ENCODE results near the gene GRIK4.

GRCh38 chr11:120528749-120529148 lies 17.2 kb downstream of the GRIK4 start:
- no peak for TF ChIP-seq CTCF (conservative IDR thresholded peaks at IDR 0.05 in 1 of 2, IDR thresholded peaks at IDR 0.05 in 1 of 2; ENCODE audit: extremely low read depth in 1 of 2, insufficient read depth in 1 of 2, low read depth in 1 of 2, low read length in 2 of 2)
- TF ChIP-seq EZH2 (IDR thresholded peaks at IDR 0.05; ENCODE audit: borderline replicate concordance, low read length), result no peak

Measured in mammary epithelial cell (primary cell).